Inflammatory macrophage (primary cell): ENCODE results near the gene FAHD2A.
"Not testable (repeated sequence)": the region's sequence is repeated elsewhere in the genome, so short reads cannot be mapped to it uniquely, and the experiment has no call there.

Experiments used
- DNase-seq, 2 donors: peaks; one replicate each; pipeline ENCODE4 v3.0.0-alpha.2; 2020 to 2022

FAHD2A gene

GRCh38 chr2:95390881-95391321 lies 11.6 kb upstream of the FAHD2A start:
- DNase-seq, result no peak

- no peak for DNase-seq
Measured at GRCh38 chr2:95391641-95392310, 10.7 kb upstream of the FAHD2A start.

- DNase-seq, result no peak
Measured at GRCh38 chr2:95392320-95392719, 10.2 kb upstream of the FAHD2A start.

- no peak for DNase-seq
Measured at GRCh38 chr2:95392730-95393455, 9.6 kb upstream of the FAHD2A start.

GRCh38 chr2:95393901-95394300 lies 8.6 kb upstream of the FAHD2A start:
- no peak for DNase-seq

- DNase-seq, result no peak
Measured at GRCh38 chr2:95399061-95399460, 3.4 kb upstream of the FAHD2A start.

- DNase-seq, result no peak
Measured at GRCh38 chr2:95401480-95401879, 1.0 kb upstream of the FAHD2A start.

- not testable (repeated sequence) for DNase-seq
Measured at GRCh38 chr2:95402004-95402369, 521 bp upstream of the FAHD2A start.

GRCh38 chr2:95403204-95403721 lies 755 bp downstream of the FAHD2A start:
- DNase-seq, result peak; percentile 51 to 69

GRCh38 chr2:95403824-95404223 lies 1.3 kb downstream of the FAHD2A start:
- not testable (repeated sequence) for DNase-seq

GRCh38 chr2:95404676-95405075 lies 2.2 kb downstream of the FAHD2A start:
- not testable (repeated sequence) for DNase-seq

- DNase-seq, result not testable (repeated sequence)
Measured at GRCh38 chr2:95411239-95411638, 8.7 kb downstream of the FAHD2A start.

GRCh38 chr2:95414015-95414594 lies 11.6 kb downstream of the FAHD2A start:
- DNase-seq, result peak; percentile 48 to 71

- DNase-seq, result not testable (repeated sequence)
Measured at GRCh38 chr2:95415138-95415537, 12.6 kb downstream of the FAHD2A start.

- not testable (repeated sequence) for DNase-seq
Measured at GRCh38 chr2:95415561-95415960, 13.1 kb downstream of the FAHD2A start.

GRCh38 chr2:95427196-95427867 lies 24.8 kb downstream of the FAHD2A start:
- not testable (repeated sequence) for DNase-seq

- DNase-seq, result not testable (repeated sequence)
Measured at GRCh38 chr2:95429748-95430467, 27.4 kb downstream of the FAHD2A start.

- not testable (repeated sequence) for DNase-seq
Measured at GRCh38 chr2:95433373-95433772, 30.9 kb downstream of the FAHD2A start.

- DNase-seq, result not testable (repeated sequence)
Measured at GRCh38 chr2:95433973-95434372, 31.5 kb downstream of the FAHD2A start.

- not testable (repeated sequence) for DNase-seq
Measured at GRCh38 chr2:95434507-95435076, 32.1 kb downstream of the FAHD2A start.

GRCh38 chr2:95435162-95435871 lies 32.8 kb downstream of the FAHD2A start:
- DNase-seq, result not testable (repeated sequence)
